ENCODE data around the gene PTBP2.

GRCh38 chr1:96861836-96862235 lies 140.3 kb downstream of the PTBP2 start:
- TF ChIP-seq POLR2A (IDR thresholded peaks at IDR 0.05) (no peak), CTCF (IDR thresholded peaks at IDR 0.05) (no peak), POLR2AphosphoS5 (IDR thresholded peaks at IDR 0.05) (no peak), EP300 (IDR thresholded peaks at IDR 0.05) (no peak)
